Loucy (cell line): Measurements from ENCODE around the gene HS1BP3.

Experiments
- EZH2phosphoT487 ChIP-seq: fragments of 200-600 bp; IDR thresholded peaks from 2 replicates; pipeline ENCODE4 v1.6.1; 2018; ENCODE audit warnings: antibody characterized with exemption, mild to moderate bottlenecking, moderate library complexity, borderline replicate concordance
- TF ChIP-seq, protein P1 (sequence below): fragments of 200-600 bp; sonication (generic); conservative IDR thresholded peaks from 2 replicates; pipeline ENCODE4 v1.5.1; 2014; ENCODE audit warnings: mild to moderate bottlenecking, antibody characterized with exemption, low read length

DNA sequence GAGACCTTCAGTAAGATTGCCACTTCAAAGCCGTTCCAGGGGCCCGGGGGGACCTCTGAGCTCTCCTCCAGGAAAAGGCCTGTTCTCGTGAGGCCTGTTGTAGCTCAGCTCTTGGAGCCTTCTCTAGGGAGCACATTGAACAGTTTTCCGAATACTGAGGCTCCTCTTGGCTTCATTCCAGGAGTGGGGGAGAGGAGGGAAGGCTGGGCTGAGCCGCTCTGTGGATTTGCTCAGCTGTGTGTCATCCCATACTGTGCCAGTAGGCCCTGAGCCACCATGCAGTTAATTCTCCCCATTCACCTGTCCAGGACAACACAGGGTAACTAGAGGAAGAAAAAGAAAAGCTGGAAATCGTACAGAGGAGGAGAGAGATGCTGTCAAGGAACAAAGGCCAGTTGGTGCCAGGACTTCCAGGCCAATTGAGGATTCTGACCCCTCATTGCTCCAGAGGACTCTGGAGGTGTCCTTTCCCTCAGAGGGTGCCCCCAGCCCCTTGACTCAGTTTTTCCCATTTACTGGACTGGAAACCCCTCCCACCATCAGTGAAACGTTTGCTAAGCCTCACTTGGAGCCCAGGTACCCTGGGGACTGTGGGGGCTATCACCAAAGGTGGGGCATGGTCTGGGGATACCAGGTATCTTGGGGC lies 41.4 kb downstream of the HS1BP3 start:
- TF ChIP-seq, protein P1, sequence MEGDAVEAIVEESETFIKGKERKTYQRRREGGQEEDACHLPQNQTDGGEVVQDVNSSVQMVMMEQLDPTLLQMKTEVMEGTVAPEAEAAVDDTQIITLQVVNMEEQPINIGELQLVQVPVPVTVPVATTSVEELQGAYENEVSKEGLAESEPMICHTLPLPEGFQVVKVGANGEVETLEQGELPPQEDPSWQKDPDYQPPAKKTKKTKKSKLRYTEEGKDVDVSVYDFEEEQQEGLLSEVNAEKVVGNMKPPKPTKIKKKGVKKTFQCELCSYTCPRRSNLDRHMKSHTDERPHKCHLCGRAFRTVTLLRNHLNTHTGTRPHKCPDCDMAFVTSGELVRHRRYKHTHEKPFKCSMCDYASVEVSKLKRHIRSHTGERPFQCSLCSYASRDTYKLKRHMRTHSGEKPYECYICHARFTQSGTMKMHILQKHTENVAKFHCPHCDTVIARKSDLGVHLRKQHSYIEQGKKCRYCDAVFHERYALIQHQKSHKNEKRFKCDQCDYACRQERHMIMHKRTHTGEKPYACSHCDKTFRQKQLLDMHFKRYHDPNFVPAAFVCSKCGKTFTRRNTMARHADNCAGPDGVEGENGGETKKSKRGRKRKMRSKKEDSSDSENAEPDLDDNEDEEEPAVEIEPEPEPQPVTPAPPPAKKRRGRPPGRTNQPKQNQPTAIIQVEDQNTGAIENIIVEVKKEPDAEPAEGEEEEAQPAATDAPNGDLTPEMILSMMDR, result no peak
- TF ChIP-seq EZH2phosphoT487, result no peak
